ENCODE results near the gene EPS8L1. TPM values are rescaled to one million over a fixed set of nuclear protein-coding genes. Genes with fewer than 3 reads are reported as not detected.

EPS8L1 gene
- polyA plus RNA-seq, 6 donors from 2014 or later: not detected

- Mint-ChIP-seq H3K9me3 (no peaks in the 10 kb centered on the region), H3K4me3 (no peak overlapping the region), H3K36me3 (peaks cover 0 to 6% of the 10 kb centered on the region in 2 donors), H3K27ac (no peak overlapping the region), H3K27me3 (peaks cover 42 to 70% (median 61%) of the 10 kb centered on the region in 3 donors), H3K4me1 (peaks cover 7 to 9% (median 9%) of the 10 kb centered on the region in 3 donors)
- DNase-seq (no peak), ATAC-seq (ENCODE audit: low read depth in 2 of 2) (no peak)
These were observed 55.8 kb downstream of the EPS8L1 start for GRCh38 chr19:55131421-55131820.

GRCh38 chr19:55132453-55133129 is 56.9 kb downstream of the EPS8L1 start:
- peaks cover 38 to 69% (median 49%) of the 10 kb centered on the region in 3 donors for H3K27me3 Mint-ChIP-seq
- DNase-seq: no peak
- no peaks in the 10 kb centered on the region for H3K36me3 Mint-ChIP-seq
- H3K4me1 Mint-ChIP-seq: peaks cover 7 to 9% (median 9%) of the 10 kb centered on the region in 3 donors
- no peaks in the 10 kb centered on the region for H3K9me3 Mint-ChIP-seq
- no peak overlapping the region for H3K27ac Mint-ChIP-seq
- H3K4me3 Mint-ChIP-seq: no peak overlapping the region
- ATAC-seq (ENCODE audit: low read depth in 2 of 2): no peak

GRCh38 chr19:55133639-55134444 is 58.2 kb downstream of the EPS8L1 start:
- H3K27me3 Mint-ChIP-seq: peaks cover 31 to 69% (median 43%) of the 10 kb centered on the region in 3 donors
- no peak overlapping the region for H3K4me3 Mint-ChIP-seq
- ATAC-seq (ENCODE audit: low read depth in 2 of 2): peak; percentile 45 to 56
- H3K27ac Mint-ChIP-seq: no peak overlapping the region
- no peak for DNase-seq
- no peaks in the 10 kb centered on the region for H3K9me3 Mint-ChIP-seq
- H3K4me1 Mint-ChIP-seq: peaks cover 7 to 9% (median 9%) of the 10 kb centered on the region in 3 donors
- no peaks in the 10 kb centered on the region for H3K36me3 Mint-ChIP-seq

- DNase-seq: no peak
- H3K9me3 Mint-ChIP-seq: no peaks in the 10 kb centered on the region
These were observed 59.1 kb downstream of the EPS8L1 start for GRCh38 chr19:55134736-55135135.

GRCh38 chr19:55136399-55137102 is 60.9 kb downstream of the EPS8L1 start:
- Mint-ChIP-seq H3K36me3 (no peaks in the 10 kb centered on the region), H3K9me3 (no peaks in the 10 kb centered on the region), H3K4me1 (peaks cover 9 to 16% (median 14%) of the 10 kb centered on the region in 3 donors), H3K27ac (no peak overlapping the region), H3K27me3 (peaks cover 23 to 57% (median 31%) of the 10 kb centered on the region in 3 donors), H3K4me3 (no peak overlapping the region)
- no peak for ATAC-seq (ENCODE audit: low read depth in 2 of 2)
- DNase-seq: no peak

More at GRCh38 chr19:55134736-55135135, 59.1 kb downstream of the EPS8L1 start:
- Mint-ChIP-seq H3K4me3 (no peak overlapping the region), H3K36me3 (no peaks in the 10 kb centered on the region), H3K27me3 (peaks cover 25 to 62% (median 35%) of the 10 kb centered on the region in 3 donors), H3K4me1 (peaks cover 7 to 9% (median 9%) of the 10 kb centered on the region in 3 donors), H3K27ac (no peak overlapping the region)
- ATAC-seq (ENCODE audit: low read depth in 2 of 2): no peak

Other genes with a start within 250 kb of the EPS8L1 start
- gene KIR2DS4, start 243.2 kb upstream of the EPS8L1 start, polyA plus RNA-seq (ENCODE audit: low read depth in 6 of 6): not detected
- under 1 TPM in 2 of 6 donors, not detected in 4; 0.25 to 0.39 TPM for gene KIR3DL2, start 225.4 kb upstream of the EPS8L1 start, polyA plus RNA-seq (ENCODE audit: low read depth in 6 of 6)
- gene FCAR, start 201.6 kb upstream of the EPS8L1 start, polyA plus RNA-seq (ENCODE audit: low read depth in 6 of 6): 1 to 10 TPM in 2 of 6 donors, under 1 TPM in 1, not detected in 3; 0.63 to 5.4 (median 1.1) TPM
- gene NCR1, start 169.7 kb upstream of the EPS8L1 start, polyA plus RNA-seq (ENCODE audit: low read depth in 6 of 6): not detected
- not detected for gene NLRP7, start 128.3 kb upstream of the EPS8L1 start, polyA plus RNA-seq (ENCODE audit: low read depth in 6 of 6)
- gene NLRP2, start 109.5 kb upstream of the EPS8L1 start, polyA plus RNA-seq (ENCODE audit: low read depth in 6 of 6): 1 to 10 TPM in 3 of 6 donors, under 1 TPM in 2, not detected in 1; 0.52 to 5.9 (median 1.2) TPM
- gene GP6, start 37.6 kb upstream of the EPS8L1 start, polyA plus RNA-seq (ENCODE audit: low read depth in 6 of 6): 1 to 10 TPM in 1 of 6 donors, under 1 TPM in 4, not detected in 1; 0.13 to 2.1 (median 0.47) TPM
- 10 to 100 TPM in 1 of 6 donors, 1 to 10 TPM in 5; 2.7 to 20.4 (median 8.4) TPM for gene RDH13, start 12.7 kb upstream of the EPS8L1 start, polyA plus RNA-seq (ENCODE audit: low read depth in 6 of 6)
- gene PPP1R12C, start 41.8 kb downstream of the EPS8L1 start, polyA plus RNA-seq (ENCODE audit: low read depth in 6 of 6): 1 to 10 TPM; 1.0 to 8.1 (median 3.2) TPM
- not detected for gene TNNT1, start 73.3 kb downstream of the EPS8L1 start, polyA plus RNA-seq (ENCODE audit: low read depth in 6 of 6)
- not detected for gene TNNI3, start 81.9 kb downstream of the EPS8L1 start, polyA plus RNA-seq (ENCODE audit: low read depth in 6 of 6)
- not detected for gene DNAAF3, start 90.7 kb downstream of the EPS8L1 start, polyA plus RNA-seq (ENCODE audit: low read depth in 6 of 6)
- gene SYT5, start 104.4 kb downstream of the EPS8L1 start, polyA plus RNA-seq (ENCODE audit: low read depth in 6 of 6): 1 to 10 TPM in 5 of 6 donors, under 1 TPM in 1; 0.92 to 2.6 (median 1.6) TPM
- gene PTPRH, start 133.6 kb downstream of the EPS8L1 start, polyA plus RNA-seq (ENCODE audit: low read depth in 6 of 6): not detected
- gene TMEM86B, start 152.9 kb downstream of the EPS8L1 start, polyA plus RNA-seq (ENCODE audit: low read depth in 6 of 6): 1 to 10 TPM in 2 of 6 donors, under 1 TPM in 2, not detected in 2; 0.25 to 1.5 (median 0.76) TPM
- 10 to 100 TPM; 21.4 to 81.1 (median 41.1) TPM for gene PPP6R1, start 183.1 kb downstream of the EPS8L1 start, polyA plus RNA-seq (ENCODE audit: low read depth in 6 of 6)
- 10 to 100 TPM; 22.6 to 40.0 (median 32.6) TPM for gene HSPBP1, start 204.2 kb downstream of the EPS8L1 start, polyA plus RNA-seq (ENCODE audit: low read depth in 6 of 6)
- not detected for gene BRSK1, start 208.1 kb downstream of the EPS8L1 start, polyA plus RNA-seq (ENCODE audit: low read depth in 6 of 6)
- not detected for gene TMEM150B, start 249.5 kb downstream of the EPS8L1 start, polyA plus RNA-seq (ENCODE audit: low read depth in 6 of 6)